HT1080 (cell line): Measurements from ENCODE around the gene STRA6. TPM values are rescaled to one million over a fixed set of nuclear protein-coding genes. Genes with fewer than 3 reads are reported as not detected.

Experiments
- DNase-seq: peaks from one replicate; pipeline ENCODE4 v3.0.0-alpha.2; 2015; ENCODE audit warnings: low read depth
- polyA plus RNA-seq, 2 experiments: library from polyadenylated mRNA; depleted of rRNA; stranded (reverse); fragments of >200 nt; gene quantifications; 2 replicates each; pipeline ENCODE4 v1.2.3, GENCODE V29; 2015
- total RNA-seq: library from RNA; depleted of rRNA; stranded (reverse); fragments of >200 nt; shearing (Covaris generic); gene quantifications from 2 replicates; pipeline ENCODE4 v1.2.3, GENCODE V29; 2014; rRNA removed

The STRA6 gene, protein sequence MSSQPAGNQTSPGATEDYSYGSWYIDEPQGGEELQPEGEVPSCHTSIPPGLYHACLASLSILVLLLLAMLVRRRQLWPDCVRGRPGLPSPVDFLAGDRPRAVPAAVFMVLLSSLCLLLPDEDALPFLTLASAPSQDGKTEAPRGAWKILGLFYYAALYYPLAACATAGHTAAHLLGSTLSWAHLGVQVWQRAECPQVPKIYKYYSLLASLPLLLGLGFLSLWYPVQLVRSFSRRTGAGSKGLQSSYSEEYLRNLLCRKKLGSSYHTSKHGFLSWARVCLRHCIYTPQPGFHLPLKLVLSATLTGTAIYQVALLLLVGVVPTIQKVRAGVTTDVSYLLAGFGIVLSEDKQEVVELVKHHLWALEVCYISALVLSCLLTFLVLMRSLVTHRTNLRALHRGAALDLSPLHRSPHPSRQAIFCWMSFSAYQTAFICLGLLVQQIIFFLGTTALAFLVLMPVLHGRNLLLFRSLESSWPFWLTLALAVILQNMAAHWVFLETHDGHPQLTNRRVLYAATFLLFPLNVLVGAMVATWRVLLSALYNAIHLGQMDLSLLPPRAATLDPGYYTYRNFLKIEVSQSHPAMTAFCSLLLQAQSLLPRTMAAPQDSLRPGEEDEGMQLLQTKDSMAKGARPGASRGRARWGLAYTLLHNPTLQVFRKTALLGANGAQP
- 0.10 TPM in 1 of 2 replicates, not detected in the other for total RNA-seq
- polyA plus RNA-seq (2015; cell fraction: cytosol; rRNA removed) = 1.8 and 2.0 TPM in 2 replicates
- 11.8 and 12.4 TPM in 2 replicates for polyA plus RNA-seq (2015; cell fraction: nucleus; rRNA removed)

DNA sequence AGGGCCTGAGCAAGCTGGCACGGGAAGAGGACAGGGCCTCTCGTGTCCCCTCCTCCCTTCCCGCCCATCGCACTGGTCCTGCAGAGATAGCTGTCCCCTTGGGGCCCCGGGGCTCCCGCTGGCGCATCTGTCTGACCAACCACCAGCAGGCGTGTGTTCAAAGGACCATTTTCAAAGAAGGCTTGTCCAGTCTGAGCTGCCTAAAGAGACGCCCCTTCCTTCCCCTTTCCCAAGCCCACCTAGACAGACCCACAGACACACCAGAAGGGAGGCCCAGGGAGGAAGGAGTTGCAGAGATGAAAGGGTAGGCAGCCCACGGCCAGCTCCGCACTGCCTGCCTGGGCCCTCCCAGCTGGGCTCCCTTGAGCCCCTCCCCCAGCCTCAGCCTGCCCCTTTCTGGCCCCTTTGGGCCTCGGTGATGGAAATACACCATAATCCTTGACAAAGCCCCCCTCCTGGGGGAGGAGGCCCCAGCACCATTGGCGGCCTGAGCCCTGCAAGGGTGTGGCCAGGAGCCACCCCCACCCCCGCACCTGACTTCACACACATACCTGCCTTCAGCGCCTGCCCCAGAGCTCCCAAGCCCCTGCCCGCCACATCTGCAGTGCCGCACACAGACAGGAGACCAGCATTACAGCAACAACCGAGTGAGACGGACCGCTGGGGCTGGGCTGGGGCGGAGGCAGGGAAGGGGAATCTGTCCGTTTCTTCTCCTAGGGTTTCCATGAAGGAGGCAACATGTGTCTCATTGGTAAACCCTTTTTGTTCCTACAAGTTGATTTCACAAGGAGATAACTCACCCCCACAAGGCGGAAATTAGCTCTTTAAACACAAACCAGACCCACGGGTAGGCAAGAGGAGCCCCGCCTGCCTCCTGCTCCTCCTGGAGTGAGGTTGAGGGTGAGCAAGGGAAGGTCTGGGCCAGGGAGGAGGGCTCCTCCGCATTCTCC lies at the start of gene STRA6:
Gene STRA6 (minus strand): TSS at position 336 of the 950 bp plus-strand sequence. CDS start 520 bp downstream, outside the sequence.
- DNase-seq = no peak

DNA sequence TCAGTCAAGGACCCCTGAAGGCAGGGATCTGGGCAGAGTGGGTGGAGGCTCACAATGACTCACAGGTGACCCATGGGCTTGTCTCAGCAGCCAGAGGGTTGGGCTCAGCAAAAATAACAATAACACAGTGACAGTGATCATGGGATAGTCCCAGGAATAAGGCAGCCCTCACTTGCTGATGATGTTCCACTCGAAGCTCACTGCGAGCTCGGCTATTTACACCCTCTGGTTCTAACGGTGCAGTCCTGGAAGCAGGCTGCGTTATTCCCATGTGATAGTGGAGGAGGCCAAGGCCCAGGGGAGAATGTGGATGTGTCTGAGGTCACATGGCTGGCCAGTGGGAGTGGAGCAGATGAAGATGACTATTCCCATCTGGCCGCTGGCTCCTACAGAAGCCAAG lies 49.7 kb upstream of the STRA6 start:
- peak; percentile 21 for DNase-seq

DNA sequence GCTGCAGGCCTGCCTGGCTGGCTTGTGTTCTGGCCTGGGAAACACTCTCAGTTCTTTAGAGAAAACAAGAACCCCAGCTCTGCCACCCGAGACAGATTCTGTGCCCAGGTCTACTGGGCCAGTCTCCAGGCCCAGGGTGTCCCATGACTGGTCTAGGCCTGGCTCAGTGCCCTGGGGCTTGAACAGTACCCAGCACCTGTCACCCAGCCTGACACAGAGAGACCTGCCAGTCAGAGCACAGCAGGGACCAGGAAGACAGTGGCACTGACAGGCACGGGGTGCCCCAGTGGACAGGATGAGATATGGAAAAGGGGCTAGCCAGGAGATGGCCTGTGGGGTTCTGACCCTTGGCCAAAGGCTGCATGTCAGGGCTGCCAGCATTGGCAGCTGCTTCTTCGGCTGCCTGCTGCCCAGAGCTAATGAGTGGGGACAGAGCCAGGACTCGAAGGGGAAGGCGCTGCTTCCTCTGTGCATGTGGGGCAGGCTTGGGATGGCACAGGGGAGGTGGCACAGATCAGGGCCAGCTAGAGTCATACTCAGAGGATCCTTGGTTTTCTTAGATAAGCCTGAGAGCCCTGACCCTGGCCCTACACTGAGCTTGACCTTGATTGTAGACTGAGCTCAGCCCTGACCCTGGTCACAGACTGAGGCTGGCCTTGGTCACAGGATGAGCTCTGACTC lies 48.7 kb upstream of the STRA6 start:
- DNase-seq = no peak

DNA sequence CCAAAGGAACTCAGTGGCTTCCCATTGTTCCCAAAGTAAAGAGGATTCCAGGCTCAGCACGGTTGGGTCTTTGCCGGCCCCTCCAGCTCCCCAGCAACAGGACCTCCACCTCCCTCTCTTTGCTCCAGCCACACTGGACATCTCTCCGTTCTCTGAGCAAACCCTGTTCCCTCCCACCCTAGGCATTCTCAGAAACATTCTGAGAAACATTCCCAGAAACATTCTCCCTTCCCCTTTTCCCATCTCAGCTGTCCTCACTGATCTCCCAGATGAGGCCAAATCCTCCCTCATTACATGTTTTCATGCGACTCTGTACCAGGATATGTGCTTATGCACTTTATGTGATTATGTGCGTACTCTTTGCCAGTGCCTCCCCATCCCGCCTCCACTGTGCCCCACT lies 47.7 kb upstream of the STRA6 start:
- DNase-seq = no peak

DNA sequence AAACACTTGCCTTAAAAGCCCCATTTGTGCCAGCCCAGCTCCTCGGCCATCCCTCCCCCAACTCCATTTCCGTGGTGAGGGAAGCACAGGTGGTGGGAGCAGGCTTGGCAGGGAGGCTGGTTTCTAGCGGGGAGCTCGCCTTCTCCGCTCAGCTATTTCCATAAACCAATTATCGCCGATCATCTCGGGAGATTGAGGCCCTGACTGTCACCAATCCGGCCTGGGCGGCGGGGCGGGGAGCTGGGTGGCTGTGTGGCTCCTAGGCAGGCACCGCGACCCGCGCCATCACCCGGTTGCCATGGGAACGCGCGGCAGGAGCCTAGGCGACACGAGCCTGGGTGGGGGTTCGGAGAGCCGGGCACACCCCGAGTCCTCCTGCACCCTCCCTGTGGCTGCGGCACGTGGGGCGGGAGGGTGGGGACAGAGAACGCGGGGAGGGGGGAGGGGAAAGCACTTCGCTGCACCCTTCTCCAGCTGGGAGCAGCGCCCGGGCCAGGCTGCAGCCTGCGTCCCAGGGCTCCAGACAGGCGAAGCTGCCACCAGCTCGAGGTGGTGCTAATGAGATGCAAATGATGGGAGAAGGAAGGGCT lies 42.9 kb upstream of the STRA6 start:
- DNase-seq = no peak

DNA sequence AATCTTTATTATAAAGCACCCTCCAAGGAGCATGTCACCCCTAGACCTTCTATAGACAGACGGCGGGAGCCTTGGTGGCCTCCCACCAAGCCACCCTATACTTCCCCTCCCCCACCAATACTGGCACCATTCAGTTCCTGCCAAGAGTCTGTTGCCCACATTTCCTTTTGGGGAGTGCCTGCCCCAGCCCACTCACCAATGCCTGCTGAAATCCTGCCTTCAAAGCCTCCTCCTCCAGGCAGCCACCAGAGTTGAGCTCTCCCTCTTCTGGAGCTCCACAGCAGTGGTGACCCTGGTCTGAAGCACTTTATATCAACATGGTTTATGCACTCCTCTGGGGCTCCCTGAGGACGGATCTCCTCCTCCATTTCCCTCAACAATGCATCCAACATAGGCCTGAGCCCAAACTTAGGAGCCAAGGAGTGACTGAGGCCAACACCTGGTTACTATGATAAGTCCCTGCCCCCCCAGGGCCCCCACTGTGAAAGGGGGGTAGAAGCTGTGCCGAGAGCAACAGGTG lies 42.3 kb upstream of the STRA6 start:
- DNase-seq = no peak

DNA sequence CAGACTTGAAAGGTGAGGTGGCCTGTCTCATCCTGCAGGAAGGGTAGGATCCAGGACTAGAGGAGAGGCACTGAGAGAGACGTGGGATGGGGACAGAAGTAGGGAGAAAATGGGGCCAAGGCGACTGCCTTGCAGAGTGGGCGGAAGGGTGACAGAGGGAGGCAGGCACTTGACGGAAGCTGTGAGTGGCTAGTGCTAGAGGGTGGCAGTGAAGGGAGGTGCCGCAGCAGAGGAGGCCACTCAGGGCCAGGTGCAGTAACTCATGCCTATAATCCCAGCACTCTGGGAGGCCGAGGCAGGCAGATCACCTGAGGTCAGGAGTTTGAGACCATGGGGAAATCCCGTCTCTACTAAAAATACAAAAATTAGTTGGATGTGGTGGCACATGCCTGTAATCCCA lies 40.8 kb upstream of the STRA6 start:
- DNase-seq = no peak

DNA sequence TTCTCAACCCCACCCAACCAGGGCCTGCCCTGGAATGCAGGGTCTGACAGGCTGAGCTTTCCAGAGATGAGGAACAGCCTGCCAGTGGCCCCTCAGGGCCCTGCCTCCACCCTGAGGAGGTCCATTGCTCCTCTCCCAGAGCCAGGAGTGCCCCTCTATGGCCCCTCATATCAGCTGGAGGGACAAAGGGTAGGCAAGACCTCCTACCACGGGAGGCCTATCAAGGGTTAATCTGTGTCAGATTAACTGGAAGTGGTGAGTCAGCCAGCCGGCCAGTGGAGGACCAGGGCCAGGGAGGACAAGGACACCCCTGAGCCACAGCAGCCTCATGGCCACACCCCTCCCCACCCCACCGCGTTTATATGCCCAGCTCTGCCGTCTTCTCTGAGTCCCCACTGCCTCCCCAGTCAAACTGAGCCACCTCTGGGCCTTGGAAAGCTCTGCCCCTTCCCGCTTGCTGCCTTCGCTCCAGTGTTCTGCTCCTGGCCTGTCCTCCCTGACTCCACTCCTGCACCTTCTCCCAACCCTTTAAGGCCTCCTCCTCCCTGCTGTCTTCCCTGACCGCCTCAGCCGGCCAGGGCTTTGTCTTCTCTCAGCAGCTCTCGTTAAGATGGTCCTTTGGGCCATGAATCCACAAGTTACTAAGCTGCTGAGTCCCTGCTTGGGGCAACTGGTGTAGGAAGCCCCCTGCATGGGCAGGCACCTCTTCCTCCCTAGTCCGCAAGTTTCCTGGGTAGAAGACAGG lies 40.0 kb upstream of the STRA6 start:
- peak; percentile 50 for DNase-seq

DNA sequence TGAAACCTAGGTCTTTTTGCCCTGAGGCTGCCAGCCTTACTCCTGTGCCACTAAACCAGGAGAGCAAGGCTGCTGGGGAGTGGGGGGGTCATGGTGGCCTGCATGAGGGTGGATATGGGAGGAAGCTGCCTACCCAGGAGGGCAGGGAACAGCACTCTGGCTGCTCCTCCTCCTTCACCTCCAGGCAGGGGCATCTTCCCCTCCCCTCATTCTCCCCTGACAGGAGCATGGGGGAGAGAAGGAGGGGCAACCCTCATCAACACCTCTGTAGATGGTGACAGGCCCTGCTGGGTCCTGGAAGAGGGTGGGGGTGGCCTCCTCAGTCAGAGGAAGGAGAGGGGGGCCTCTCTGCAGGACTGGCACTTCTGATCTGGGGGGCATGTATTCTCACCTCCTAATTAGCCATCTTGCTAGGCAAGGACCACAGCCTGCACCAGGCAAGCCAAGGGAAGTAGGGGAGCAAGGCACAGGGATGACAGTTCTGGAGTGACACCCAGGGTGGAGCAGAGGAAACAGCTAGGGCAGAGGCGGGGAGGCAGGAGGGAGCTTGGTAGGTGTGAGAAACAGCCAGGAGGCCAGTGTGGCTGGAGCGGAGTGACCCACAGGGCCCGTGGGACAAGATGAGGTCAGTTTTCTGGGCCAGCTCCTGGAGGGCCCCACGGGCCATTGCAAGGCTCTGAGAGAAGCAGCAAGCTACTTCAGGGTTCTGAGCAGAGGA lies 38.5 kb upstream of the STRA6 start:
- DNase-seq = no peak

DNA sequence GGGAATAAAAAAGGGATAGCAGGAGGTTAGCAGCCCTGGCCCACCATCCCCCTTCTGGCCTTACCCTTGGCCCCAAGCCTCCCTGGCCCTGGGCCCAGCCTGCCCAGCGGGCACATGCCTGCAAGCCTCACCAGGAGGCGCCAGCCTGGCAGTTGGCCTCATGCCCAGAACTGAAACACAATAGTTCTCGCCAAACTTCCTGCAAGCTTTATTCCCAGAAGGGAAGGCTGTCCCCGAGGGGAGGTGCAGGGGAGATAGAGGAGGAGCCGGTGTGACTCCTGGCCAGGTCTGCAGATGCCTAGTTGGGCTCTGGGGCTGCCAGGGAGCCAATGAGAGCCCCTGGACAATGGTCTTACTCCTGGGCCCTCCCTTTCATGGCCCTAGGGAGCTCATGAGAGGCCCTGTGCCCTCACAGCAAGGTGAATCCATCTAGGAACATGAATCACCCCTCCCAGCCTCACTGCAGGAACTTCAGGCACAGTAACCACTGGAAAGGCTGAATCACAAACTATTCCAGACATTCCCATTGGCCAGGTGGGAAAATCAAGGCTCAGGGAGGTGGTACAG lies 37.5 kb upstream of the STRA6 start:
- peak; percentile 94 for DNase-seq

DNA sequence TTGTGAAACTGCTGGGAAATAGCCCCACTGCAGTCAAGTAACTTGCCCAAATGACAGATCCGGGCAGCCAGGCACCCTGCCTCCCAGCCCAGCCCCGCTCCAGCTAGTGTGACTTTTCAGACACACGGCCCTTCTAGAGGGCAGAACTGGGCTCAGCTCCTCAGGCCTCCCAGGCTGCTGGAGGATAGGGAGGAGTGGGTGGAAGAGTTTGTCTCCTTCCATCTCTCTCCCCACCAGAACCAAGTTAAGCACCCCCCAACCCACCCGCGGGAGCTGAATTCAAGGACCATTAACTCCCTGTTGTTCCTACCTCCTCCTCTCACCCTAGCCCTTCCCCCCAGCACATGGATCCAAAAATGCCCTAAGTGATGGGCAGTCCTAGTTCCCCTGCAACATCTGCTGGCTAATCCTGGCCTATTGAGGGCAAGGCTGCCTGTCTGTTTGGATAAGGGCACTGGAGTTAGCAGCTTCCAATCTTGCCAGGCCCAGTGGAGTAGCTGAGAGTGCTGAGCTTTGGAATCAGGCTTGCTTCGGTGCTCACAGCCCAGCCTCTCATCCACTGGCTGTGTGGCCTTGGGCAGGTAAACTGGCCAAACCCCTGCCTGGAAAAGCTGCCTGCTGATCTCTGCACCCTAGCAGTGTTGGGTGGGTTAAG lies 36.6 kb upstream of the STRA6 start:
- no peak for DNase-seq

DNA sequence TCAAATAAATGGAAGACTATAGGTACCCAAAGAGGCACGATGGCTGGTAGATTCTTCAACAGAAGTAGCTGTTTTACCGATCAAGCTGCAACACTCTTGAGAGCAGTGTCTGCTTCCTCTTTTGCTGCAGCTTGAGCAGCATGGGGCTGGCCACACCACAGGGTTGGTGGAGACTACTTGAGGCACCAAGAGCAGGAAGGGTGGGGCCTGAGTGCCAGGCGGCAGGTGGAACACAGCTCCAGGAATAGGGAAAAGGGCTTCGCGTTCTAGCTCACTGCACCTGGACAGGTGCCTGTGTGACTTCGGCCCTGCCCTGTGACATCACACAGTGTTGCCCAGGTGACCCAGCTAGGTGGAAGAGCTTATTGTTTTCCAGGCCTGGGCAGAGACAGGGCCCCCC lies 33.4 kb upstream of the STRA6 start, which contains the start of gene CCDC33:
Gene CCDC33 (plus strand): TSS at position 365 of the 400 bp plus-strand sequence. CDS start 394 bp downstream, outside the sequence.
- DNase-seq = no peak

DNA sequence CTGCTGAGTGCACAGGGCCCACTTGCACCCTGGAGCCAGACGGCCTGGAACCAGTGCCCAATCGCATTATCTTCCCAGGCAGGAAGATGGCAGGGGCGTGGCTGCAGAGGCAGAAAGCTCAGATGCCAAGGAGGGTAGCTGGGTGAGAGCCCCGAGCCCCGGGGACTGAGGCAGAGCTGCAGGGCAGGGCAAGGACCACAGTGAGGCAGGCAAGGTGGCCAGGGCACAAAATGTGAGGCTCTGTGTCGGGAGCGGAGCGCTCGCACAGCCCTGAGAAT lies 31.9 kb upstream of the STRA6 start:
- DNase-seq = no peak

DNA sequence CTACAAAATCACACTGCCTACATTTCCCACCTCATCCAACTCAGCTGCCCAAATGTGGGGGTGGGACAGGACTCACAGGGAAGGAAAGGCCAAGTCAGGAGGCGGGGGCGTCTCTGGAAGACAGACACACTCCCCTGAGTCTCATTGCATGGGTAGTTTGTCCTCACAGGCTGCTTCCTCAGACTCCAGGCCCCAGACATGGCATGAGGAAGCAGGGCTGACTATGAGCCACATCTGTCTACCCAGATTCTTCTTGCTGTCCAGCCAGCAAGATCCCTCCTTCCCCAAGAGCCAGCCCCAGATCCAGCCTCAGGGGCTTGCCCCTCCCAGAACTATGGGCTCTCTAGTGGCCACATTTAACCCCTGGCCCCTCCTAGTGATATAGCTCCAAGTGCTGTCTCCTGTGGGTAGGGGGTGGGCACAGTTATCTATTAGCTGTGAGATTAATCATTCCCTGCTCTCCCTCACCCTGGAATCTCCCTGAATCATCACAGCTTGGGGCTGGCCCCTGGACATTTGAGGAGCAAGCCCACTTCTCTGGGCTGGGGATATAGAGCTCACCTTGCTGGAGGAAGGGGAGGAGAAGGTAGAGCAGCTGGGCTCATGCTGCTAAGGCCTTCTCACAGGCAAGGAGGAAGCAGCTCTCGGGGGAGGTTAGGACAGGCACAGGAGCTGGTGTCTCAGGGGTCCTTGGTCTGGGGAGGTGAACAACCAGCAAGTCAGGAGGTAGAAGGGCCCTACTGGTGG lies 31.4 kb upstream of the STRA6 start:
- no peak for DNase-seq

DNA sequence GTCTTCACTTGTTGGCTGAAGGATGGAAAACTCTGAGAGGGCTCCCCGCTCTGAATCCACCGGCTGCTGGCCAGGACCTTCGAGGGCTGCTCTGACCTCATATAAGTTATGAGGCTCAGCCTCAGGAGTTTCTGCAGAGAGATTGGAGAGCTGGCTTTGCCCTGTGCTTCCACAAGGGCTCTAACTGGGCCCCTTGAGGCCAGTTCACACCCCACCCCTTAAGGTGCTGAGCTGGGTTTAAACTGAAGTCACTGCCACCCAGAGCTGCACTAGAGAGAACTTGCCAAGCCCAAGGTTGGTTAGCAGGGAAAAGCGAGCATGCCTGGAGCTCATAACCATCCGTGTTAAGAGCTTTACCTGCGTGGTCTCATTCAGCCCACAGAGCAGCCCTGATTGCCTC lies 30.8 kb upstream of the STRA6 start:
- DNase-seq = no peak

DNA sequence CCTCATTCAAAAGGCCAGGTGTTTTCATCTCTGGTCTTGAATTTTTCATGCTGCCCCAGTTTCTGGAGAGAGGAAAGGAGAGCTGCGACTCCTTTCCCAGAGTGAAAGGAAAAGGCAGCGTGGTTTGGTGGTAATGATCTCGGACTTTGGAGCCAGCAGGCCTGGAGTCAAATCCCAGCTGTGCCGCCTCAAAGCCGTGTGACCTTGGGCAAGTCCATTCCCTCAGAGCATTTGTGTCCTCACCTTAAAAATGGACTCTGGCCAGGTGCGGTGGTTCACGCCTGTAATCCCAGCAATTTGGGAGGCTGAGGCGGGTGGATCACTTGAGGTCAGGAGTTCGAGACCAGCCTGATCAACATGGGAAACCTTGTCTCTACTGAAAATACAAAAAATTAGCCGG lies 28.9 kb upstream of the STRA6 start:
- DNase-seq = no peak

DNA sequence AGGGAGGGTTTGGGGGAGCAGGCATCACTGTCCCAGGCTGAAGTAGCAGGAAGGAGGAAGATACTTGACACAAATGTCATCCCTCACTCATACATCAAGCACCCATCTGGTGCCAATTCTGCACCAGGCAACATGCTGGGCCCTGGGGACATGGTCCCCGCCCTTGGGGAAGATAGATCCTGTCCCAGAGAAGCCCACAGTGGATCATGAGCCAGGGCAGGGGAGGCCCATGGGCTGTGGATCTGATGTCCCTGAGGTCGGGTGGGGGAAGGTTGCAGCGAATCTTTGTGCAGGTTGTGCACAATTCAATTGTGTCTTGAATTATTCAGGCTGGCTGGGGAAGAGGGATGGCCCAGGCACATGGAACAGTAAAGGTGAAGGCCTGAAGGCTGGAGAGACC lies 27.1 kb upstream of the STRA6 start:
- no peak for DNase-seq
